Breast epithelium (tissue), 3 donors: Measurements from ENCODE around the gene MROH2A.

Experiments
- POLR2A ChIP-seq: fragments of 450-650 bp; IDR thresholded peaks from one replicate; pipeline ENCODE4 v1.6.1; 2016; ENCODE audit warnings: antibody characterized with exemption, mild to moderate bottlenecking, moderate library complexity
- POLR2AphosphoS5 ChIP-seq, 3 donors: sonication (generic); formaldehyde crosslinking; IDR thresholded peaks; one replicate each; pipeline ENCODE4 v1.6.1; 2017; ENCODE audit warnings: antibody characterized with exemption in 3 of 3
- TF ChIP-seq, protein P1 (sequence below), 3 donors: fragments of 450-650 bp; IDR thresholded peaks; one replicate each; pipeline ENCODE4 v1.5.1; 2016 to 2017; ENCODE audit warnings: antibody characterized with exemption in 3 of 3, mild to moderate bottlenecking in 3 of 3, moderate library complexity in 3 of 3

DNA sequence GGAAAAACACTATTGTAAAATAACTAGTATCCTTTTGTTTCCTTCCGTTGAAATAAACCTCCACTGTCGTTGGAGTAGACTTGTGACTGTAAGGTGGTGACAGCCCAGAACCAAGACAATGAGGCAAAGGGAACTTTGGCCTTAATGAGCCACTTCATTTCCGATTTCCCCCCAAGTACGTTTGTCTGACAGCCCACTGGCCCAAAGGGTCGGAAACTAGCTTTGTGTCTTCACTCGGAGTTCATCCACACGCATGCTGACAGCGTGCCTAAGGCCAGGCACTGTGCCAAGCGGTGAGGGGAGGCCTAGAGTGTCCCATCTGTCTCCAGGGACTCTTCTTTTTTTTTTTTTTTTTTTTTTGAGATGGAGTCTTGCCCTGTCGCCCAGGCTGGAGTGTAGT lies 55.2 kb downstream of the MROH2A start:
- no peak for TF ChIP-seq POLR2AphosphoS5 (IDR thresholded peaks at IDR 0.05)
- no peak for TF ChIP-seq POLR2A
- TF ChIP-seq, protein P1, sequence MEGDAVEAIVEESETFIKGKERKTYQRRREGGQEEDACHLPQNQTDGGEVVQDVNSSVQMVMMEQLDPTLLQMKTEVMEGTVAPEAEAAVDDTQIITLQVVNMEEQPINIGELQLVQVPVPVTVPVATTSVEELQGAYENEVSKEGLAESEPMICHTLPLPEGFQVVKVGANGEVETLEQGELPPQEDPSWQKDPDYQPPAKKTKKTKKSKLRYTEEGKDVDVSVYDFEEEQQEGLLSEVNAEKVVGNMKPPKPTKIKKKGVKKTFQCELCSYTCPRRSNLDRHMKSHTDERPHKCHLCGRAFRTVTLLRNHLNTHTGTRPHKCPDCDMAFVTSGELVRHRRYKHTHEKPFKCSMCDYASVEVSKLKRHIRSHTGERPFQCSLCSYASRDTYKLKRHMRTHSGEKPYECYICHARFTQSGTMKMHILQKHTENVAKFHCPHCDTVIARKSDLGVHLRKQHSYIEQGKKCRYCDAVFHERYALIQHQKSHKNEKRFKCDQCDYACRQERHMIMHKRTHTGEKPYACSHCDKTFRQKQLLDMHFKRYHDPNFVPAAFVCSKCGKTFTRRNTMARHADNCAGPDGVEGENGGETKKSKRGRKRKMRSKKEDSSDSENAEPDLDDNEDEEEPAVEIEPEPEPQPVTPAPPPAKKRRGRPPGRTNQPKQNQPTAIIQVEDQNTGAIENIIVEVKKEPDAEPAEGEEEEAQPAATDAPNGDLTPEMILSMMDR (IDR thresholded peaks at IDR 0.05) = no peak
